ENCODE data around the gene ZNF81.

- TF ChIP-seq EZH2 (IDR thresholded peaks at IDR 0.05; ENCODE audit: low read length, missing control alignments) (no peak), CTCF (conservative IDR thresholded peaks at IDR 0.05 in 1 of 2, IDR thresholded peaks at IDR 0.05 in 1 of 2; ENCODE audit: low read depth in 1 of 2, low read length in 2 of 2) (no peak)
Measured at GRCh38 chrX:47859686-47860085, 23.0 kb downstream of the ZNF81 start.

All from fibroblast of lung (primary cell).